ENCODE results near the gene SYTL1. TPM values are rescaled to one million over a fixed set of nuclear protein-coding genes. Genes with fewer than 3 reads are reported as not detected.
A peak's percentile ranks its signal among the peaks of the same experiment; 100 is the strongest.
"Not testable (repeated sequence)": the region's sequence is repeated elsewhere in the genome, so short reads cannot be mapped to it uniquely, and the experiment has no call there.

Gene SYTL1
- total RNA-seq, 1 donor from 2014 or later: 9.4 TPM

DNA sequence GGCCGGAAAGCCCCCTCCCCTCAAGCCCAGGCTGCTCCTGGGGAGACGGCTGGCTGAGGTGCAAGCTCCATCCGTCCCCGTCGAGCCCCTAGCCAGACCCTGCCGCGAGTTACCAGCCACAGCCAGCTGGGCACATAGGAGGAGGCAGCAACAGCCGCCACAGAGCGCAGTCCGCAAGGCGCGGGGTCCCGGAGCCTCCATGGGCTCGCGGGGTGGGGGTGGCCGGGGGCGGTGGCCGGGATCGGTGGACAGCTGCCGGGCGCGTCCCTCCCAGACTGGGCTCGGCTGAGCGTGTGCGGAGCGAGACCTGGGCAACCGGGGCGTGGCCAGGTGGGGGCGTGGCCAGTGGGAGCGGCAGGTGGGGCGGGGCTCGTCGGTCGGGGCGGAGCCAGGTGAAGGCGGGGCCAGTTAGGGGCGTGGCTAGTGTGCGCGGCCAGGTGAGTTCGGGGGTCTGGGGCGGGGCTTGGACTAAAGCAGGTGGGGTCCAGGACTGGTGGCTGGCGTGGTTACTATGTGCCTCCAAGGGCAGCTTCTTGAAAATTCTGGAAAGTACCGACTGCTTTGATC is 41.3 kb downstream of the SYTL1 start, which contains the start of gene CD164L2:
CD164L2 (minus strand) TSS at position 295 of the 567 bp plus-strand sequence; CDS start at position 201, 94 bp downstream.
- no peaks in the 10 kb centered on the region for H3K4me1 Mint-ChIP-seq (ENCODE audit: low read depth)
- no peak within 1 kb of the TSS for H3K4me3 Mint-ChIP-seq (ENCODE audit: low read depth)
- TF ChIP-seq, protein P1, sequence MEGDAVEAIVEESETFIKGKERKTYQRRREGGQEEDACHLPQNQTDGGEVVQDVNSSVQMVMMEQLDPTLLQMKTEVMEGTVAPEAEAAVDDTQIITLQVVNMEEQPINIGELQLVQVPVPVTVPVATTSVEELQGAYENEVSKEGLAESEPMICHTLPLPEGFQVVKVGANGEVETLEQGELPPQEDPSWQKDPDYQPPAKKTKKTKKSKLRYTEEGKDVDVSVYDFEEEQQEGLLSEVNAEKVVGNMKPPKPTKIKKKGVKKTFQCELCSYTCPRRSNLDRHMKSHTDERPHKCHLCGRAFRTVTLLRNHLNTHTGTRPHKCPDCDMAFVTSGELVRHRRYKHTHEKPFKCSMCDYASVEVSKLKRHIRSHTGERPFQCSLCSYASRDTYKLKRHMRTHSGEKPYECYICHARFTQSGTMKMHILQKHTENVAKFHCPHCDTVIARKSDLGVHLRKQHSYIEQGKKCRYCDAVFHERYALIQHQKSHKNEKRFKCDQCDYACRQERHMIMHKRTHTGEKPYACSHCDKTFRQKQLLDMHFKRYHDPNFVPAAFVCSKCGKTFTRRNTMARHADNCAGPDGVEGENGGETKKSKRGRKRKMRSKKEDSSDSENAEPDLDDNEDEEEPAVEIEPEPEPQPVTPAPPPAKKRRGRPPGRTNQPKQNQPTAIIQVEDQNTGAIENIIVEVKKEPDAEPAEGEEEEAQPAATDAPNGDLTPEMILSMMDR (IDR thresholded peaks at IDR 0.05; ENCODE audit: unreplicated experiment): no peak
- no peak within 1 kb of the TSS for H3K27ac Mint-ChIP-seq
- no peaks in the 10 kb centered on the region for H3K9me3 Mint-ChIP-seq (ENCODE audit: low read depth)
- H3K36me3 Mint-ChIP-seq (ENCODE audit: insufficient read depth): no peaks in the 10 kb centered on the region
- H3K27me3 Mint-ChIP-seq: peaks cover 33% of the 10 kb centered on the region
- peak; percentile 61 for DNase-seq (ENCODE audit: low spot score, unreplicated experiment)

DNA sequence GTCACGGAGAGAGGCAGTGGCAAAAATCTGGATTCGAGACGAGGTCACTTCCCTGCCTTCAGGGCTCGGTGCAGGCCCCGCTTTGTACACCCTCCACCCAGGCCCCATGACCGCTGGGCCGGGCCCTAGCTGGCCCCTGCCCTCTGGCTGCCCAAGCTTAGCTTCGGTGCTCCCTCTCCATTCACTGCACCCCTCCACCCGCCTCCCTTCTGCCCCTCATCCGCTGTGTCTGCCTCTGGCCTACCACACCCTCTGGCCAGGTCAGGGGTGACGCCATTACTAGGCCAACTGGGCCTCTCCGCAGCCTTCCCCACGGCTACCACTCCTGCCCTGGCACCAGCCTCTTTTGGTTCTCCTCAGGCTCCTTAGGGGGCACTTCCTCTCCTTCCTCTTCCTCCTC is 41.8 kb downstream of the SYTL1 start:
- Mint-ChIP-seq H3K9me3 (ENCODE audit: low read depth) (no peaks in the 10 kb centered on the region), H3K4me3 (ENCODE audit: low read depth) (no peak overlapping the region), H3K4me1 (ENCODE audit: low read depth) (no peaks in the 10 kb centered on the region), H3K36me3 (ENCODE audit: insufficient read depth) (no peaks in the 10 kb centered on the region), H3K27me3 (peaks cover 35% of the 10 kb centered on the region), H3K27ac (no peak overlapping the region)
- TF ChIP-seq, protein P1 (IDR thresholded peaks at IDR 0.05; ENCODE audit: unreplicated experiment): no peak
- DNase-seq (ENCODE audit: low spot score, unreplicated experiment): no peak

DNA sequence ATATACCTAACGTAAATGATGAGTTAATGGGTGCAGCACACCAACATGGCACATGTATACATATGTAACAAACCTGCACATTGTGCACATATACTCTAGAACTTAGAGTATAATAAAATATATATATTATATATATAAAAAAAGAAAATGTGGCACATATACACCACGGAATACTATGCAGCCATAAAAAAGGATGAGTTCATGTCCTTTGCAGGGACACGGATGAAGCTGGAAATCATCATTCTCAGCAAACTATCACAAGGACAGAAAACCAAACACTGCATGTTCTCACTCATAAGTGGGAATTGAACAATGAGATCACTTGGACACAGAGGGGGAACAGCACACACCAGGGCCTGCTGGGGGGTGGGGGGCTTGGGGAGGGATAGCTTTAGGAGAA is 43.0 kb downstream of the SYTL1 start:
- DNase-seq (ENCODE audit: low spot score, unreplicated experiment); H3K36me3 Mint-ChIP-seq (ENCODE audit: insufficient read depth); H3K27ac Mint-ChIP-seq; H3K4me1 Mint-ChIP-seq (ENCODE audit: low read depth); H3K9me3 Mint-ChIP-seq (ENCODE audit: low read depth); H3K4me3 Mint-ChIP-seq (ENCODE audit: low read depth): not testable (repeated sequence)
- H3K27me3 Mint-ChIP-seq: peaks cover 33% of the 10 kb centered on the region

DNA sequence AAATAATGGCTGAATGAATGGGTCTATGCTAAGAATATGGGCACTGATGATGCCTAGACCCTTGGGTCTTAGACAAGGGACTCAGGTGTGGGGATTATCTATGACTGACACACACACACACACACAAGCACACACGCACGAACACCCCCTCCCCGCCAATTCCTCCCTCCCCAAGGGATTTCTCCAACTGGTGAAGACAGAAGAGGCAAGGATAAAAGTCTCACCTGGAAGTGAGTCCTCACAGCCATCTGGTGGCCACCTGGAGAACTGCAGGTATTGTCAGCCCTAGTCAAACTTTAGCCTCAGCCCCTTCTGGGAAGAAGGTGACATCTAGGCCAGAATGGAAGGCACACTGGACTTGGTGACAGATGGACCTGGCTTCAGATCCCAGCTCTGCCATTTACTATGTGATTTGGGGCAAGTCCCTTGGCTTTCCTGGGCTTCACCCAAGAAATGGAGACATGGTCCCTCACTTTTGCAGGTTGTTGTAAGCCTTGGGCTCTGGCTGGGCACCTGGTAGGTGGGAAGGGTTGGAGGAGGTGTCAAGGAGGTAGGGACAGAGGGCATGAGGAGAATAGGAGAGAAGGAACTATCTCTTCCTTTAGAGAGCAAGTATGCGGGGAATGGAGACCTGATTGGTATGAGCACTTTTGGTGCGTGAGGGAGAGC is 46.6 kb downstream of the SYTL1 start:
- TF ChIP-seq, protein P1 (IDR thresholded peaks at IDR 0.05; ENCODE audit: unreplicated experiment): peak; percentile 81
- H3K27me3 Mint-ChIP-seq: peaks cover 24% of the 10 kb centered on the region
- H3K4me1 Mint-ChIP-seq (ENCODE audit: low read depth): peaks cover 6% of the 10 kb centered on the region
- peak overlapping the region; percentile 17 for H3K27ac Mint-ChIP-seq
- H3K4me3 Mint-ChIP-seq (ENCODE audit: low read depth): no peak overlapping the region
- no peaks in the 10 kb centered on the region for H3K9me3 Mint-ChIP-seq (ENCODE audit: low read depth)
- H3K36me3 Mint-ChIP-seq (ENCODE audit: insufficient read depth): no peaks in the 10 kb centered on the region
- DNase-seq (ENCODE audit: low spot score, unreplicated experiment): peak; percentile 75

DNA sequence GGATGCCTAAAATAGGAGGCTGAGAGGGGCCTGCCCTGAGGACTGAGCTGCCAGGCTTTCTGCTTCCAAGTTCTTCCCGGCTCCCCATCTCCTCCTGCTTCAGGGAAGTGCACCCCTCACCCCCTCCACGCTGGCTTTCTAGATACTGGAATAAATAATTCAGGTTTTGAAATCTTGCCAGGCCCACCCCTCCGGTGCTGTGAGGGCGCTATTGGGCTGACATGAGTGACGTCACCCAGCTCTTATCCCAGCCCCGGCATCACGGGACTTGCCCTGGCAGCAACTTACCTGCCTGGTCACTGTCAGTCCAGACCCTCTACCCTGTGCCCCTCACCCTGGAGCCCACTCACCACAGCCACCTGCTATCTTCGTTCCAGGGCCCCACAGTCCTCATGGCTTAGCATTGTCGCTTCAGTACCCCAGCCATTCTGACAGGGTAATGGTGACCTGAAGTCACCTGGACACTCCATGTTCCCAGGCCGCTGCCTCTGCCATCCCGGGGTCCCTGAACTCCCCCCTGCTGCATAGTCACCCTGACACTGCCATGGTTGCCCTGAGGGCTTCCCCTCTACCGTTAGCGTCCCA is 49.8 kb downstream of the SYTL1 start:
- TF ChIP-seq, protein P1 (IDR thresholded peaks at IDR 0.05; ENCODE audit: unreplicated experiment): no peak
- Mint-ChIP-seq H3K36me3 (ENCODE audit: insufficient read depth) (no peaks in the 10 kb centered on the region), H3K27ac (peak overlapping the region; percentile 60), H3K27me3 (peaks cover 22% of the 10 kb centered on the region), H3K9me3 (ENCODE audit: low read depth) (no peaks in the 10 kb centered on the region), H3K4me1 (ENCODE audit: low read depth) (peaks cover 6% of the 10 kb centered on the region), H3K4me3 (ENCODE audit: low read depth) (peak overlapping the region; percentile 70)
- no peak for DNase-seq (ENCODE audit: low spot score, unreplicated experiment)

Data from progenitor cell of endocrine pancreas (in vitro differentiated cells).